Stimulated activated CD4-positive, alpha-beta T cell treated with anti-CD3 and anti-CD28 coated beads, Interleukin-1b, Interleukin-23, amount 100 ng/mL, for 4 hours (primary cell): Measurements from ENCODE around the gene MARS1.

Experiments
- DNase-seq, 2 donors: peaks; one replicate each; pipeline ENCODE4 v3.0.0-alpha.2; 2020; ENCODE audit warnings: low read depth in 2 of 2

The MARS1 gene

DNA sequence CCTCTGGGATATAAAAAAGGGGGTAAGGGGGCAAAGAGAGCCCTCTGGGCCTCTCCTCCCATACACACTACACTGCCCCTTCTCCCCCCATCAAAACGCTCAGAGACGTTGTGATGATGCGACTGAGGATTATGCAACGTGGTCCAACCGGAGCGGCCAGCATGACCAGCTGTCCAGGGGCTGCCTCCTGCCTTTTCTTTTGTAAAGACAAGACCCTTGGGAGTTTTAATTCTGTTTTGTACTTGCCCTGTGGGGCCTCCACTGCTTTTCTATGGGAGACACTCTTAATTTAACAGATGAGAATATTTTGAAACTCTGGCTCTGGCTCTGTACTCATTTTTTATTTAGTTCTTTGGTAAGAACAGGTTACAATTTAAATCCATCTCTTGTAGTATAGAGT, 42.0 kb downstream of the MARS1 start:
- no peak for DNase-seq

DNA sequence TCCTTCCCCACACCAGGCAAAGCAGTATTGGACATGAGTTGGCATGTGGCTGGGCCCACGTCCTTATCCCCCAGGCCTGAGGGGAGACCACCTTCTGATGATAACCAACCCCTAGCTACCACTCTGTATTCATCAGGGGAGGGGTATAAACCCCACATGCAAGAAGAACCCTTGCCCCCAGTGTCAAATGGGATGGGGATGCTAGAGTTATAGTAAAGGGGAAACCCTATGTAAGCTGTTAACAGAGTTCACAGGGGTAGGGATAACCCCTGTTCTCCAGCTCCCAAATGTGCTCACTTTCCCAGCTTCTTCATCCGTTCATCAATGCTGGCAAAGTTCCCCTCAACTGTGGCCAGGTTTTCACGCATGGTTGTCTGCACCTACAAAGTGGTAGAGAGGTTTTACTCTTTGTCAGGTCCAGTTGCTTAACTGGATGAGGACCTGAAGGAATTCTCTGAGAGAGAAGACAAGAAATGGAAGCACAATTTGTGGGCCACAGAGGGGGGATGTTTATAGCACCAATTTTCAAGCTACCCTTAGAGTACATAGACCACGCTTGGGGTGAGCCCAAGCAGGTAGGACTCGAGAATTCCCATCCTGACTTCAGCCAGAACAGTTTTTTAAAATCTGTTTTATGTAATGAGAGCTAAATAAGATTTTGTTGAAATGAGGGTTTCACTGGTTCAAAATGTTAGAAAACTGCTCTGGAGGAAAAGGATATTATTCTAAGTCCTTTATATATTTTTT, 42.7 kb downstream of the MARS1 start:
- no peak for DNase-seq

DNA sequence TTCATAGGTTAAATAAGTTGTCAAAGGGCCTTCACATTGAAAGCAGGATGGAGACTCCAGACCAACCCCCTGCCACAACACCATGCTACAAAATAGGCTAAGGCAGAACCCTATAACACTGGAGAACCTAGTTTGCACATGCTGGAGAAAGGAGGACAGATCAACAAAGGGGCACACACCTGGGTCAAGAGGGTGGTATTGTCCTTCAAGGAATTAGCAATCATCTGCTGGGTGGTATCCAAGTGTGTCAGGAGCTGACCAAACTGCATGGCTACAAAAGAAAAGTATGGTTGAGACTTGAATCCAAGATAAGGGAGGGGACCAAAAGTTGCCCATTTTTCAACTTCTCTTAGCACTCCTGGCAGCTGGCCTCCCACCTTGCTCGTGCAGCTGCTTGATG, 44.0 kb downstream of the MARS1 start:
- no peak for DNase-seq

DNA sequence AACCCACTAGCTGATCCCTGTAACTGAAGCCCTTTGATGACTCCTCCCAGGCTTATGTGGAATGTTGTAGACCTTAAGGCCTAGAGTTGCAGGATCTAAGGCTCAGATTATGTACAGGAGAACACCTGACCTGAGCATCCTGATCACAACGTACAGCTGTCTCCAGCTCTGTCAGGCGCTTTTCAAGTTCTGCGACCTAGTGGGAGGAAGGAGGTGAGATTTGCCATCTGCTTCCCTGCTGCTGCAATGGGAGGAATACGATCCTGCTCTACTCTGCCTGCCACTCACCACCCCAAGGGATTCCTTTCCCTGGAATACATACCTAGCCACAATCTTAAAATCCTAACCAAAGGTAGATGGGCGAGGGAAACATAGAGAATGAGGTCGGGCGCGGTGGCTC, 45.2 kb downstream of the MARS1 start:
- no peak for DNase-seq

DNA sequence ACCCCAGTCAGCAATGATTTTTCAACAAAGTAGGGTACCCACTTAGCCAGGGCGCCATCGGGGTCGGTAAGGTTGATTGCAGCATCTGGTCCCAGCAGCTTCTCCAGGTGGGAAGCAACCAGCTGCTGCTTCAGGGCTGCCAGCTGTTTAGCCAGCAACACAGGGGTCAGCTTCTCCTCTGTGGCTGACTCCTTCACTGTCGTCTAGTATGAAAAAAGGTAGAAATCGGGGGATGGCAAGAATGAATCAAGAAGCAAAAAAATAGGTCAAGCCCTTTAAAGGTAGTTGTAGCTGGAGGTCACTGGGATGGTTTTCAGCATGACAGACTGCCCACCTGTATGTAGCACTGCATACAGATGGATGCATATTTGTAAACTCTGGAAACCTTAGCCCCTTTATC, 46.4 kb downstream of the MARS1 start:
- DNase-seq: no peak

DNA sequence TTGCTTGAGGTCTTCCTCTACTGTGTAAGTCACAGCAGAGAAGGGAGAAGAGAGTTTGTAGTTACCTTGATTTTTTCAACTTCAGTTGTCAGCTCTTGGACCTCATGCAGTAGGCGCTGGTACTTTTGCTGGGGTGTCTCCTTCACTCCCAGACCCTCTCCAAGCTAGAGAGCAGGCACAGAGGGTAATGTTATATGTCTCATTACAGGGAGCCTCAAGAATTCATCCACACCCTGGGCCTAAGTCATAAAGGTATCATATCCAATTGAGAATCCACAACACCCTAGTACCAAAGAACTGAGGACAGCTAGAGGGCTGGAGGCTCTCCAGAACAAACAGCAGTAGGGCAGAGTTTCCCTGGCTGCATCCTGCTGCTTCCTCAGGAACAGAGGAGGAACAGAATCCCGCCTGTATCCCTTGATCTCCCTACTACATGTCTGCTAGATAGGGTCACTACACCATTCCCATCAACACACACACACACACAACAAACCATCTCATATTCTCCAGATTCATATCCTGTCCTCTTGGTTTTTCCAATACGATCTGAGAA, 47.2 kb downstream of the MARS1 start:
- DNase-seq: no peak

DNA sequence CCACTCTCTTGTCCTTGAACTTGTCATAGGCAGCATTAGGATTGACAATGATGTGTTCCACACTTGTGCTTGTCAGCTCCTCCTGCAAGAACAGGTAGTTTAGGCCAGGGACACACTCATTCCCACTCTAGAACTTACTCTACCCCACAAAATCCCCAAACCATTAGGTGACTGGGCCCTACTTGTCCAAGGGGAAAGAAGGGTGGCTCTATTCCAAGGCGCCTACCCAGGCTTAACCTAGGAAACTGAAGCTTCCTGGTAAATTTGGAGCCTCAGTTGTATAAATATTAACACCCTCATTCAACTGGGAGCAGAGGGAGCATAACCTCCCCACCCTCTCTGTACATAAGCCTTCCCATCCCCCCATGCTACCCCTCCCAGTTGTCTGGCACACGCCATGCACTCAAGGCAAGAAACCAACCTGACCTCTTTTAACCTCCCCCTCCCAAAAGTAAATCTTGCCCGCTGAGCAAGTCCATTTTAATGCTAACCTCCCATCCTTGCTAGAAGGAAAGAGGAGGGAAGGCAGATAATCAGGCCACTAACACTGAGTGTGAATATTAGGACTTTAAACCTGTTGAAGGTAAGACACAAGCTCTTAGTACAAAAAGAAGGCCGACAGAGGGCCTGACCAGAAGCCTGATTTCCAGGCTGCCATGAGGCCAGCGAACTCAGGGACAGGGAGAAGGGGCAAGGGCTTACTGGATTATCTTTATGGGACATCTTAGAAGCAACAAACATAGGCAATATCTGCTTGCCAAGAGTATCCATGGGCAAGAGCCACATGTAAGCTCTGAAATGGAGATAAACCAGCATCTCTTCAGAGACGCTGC, 48.1 kb downstream of the MARS1 start:
- DNase-seq: no peak

DNA sequence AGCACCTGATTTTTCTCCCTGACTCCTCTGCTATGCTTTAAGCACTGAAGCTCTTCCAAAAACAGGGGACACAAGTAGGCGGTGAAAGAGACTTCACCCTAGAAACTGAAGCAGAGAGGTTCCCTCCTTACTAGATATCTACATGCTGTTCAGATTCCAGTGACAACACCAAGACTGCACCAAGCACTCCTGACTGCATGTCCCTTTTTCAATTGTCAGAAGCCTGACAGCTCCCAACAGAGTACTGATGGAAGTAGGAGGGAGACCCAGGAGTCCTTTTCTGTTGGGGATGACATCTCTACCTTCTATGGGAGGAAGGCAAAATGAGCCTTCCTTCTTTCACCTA, 48.7 kb downstream of the MARS1 start:
- no peak for DNase-seq

DNA sequence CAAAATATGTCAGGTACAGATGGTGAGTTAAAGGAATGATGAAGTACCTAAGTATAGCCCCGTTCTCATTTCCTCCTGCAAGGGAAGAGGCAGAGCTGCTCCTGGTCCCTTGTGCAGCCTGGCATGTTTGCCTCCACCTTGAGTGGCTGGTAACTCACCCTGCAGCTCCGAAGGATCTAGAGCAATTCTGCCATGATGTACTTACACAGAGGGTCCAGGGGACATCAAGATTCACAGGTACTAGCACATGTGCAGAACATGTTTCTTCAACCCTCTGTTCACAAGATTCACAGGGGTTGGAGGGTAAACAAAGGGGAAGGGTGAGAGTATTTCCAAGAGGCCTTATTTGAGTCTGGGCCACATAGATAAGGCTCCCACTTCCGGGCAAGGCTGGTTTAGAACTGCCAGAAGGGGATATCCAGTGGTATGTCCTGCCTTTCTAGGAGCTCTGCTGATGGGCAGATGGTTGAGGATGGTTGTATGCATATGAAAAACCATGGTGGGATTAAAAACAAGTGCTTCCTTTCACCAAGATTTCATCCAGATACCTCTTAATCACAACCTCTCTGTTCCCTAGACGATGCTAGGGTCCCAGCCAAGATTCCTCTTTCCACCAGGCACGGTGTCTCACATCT, 51.4 kb downstream of the MARS1 start:
- no peak for DNase-seq

DNA sequence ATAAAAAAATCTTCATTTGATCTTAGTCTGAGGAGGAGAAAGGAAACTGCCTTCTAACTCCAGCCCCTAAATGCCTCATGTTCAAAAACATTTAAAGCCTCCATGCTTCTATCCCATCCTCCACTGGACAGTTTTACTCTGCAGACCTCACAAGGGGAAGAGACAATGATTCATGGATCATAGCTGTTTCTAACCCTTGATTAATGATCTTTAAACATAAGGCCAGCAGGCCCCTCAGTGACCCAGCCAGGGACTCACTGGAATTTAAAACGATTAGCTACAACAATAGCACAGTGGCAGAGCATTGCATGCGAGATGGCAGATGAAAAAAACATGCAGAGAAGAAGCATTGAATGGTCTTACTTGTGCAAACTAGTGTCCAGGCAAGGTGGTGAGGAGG, 53.1 kb downstream of the MARS1 start:
- no peak for DNase-seq

DNA sequence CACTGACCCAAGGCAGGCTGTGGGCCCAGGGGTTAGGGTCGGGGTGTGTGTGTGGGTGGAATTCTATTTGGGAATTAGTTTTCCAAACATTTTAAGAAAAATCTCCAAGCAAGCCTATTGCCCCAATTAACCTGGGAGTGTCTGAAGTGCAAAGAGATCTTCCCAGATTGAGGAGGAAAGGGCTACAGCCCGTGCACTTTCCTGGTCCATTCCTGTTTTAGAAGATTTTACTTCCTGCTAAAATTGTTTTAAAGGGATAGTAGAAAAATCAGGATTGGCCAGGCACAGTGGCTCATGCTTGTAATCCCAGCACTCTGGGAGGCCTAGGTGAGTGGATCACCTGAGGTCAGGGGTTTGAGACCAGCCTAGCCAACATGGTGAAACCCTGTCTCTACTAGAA, 53.8 kb downstream of the MARS1 start:
- DNase-seq: no peak

DNA sequence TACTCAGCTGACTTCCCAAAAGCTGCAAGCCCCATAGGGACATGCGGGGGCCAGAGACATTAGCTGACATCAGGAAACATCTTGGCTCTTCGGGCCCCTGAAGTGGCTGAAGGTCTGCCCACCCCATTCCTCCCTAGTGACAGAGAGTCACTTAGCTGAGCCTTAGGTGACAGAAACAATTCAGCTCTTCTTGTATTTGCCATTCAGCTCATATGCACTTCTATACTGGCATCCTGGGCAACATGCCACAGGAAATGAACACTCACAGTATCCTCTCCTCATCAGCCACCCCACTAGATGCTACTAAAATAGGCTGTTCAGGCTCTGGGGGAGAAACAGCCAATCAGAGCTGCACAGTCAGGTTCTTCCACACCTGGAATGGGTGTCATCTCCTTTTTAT, 55.7 kb downstream of the MARS1 start:
- no peak for DNase-seq

DNA sequence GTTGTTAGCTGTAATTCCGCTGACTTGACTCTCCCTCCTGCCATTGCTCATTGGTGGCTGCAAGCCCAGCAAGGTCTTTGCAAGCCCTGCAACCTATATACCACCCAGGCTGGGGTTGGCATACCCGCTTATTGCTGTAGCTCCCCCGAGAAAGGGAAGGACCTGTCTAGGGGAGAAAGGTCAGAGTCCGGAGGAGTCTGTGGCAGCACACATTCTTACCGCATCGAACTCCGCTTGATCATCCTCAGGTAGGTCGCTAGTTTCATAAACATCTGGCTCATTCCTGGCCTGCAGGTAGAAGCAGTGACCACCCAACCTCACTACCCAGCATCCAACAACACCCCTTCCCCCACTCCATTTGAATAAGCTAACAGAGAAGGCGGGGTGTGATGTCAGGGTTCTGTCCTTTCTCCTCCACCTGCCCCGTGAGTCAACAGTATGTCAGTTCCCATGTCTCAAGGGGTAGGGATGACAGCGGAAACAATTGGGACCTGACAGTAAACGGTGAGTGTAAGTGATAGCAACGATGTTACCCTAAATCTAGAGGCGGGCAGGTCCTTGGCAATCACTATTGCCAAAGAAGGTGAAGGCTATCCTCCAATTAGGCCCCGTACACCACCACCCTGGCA, 58.1 kb downstream of the MARS1 start:
- no peak for DNase-seq

DNA sequence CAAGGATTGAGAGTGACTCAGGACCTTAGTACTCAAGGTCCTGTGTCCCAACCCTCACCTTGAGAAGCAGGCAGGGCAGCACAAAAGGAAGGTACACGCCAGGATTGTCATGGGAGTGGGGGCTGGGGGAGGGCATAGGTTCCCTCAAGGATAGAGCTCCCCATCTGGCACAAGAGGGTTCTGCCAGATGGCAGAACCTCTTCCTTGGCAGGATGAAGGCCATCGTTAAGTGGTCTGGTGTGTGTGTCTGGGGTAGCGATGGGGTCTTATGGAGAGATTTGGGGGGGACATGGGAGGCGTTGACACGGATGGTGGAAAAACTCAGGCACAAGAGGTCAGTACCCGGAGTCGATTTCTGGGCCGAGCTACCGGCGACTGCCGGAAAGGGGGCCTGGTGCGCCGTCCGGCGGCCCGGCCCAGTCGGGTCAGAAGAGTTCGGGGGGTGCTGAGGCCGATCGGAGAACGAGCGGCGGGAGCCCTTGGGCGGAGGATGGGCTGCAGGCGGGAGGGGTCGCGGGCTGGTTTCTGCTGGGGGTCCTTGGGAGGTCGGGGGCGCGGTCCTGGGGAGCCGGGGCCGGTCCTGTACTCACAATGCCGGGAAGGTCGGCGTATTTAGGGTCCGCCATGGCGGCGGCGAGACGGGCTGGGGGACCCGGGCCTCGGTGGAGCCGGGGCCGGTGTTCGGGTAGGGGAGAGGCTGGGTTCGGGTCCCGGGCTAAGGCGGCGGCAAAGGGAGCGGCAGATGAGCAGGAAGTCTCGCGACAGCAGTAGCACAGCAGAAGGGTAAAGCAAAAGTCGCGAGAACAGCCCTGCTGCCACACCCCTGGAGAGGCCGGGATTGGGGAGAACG, 58.8 kb downstream of the MARS1 start, which contains the start of gene DCTN2:
DCTN2 (minus strand) TSS at position 755 of the 850 bp plus-strand sequence; CDS start at position 626, 129 bp downstream.
- DNase-seq: peak; percentile 78 to 87

DNA sequence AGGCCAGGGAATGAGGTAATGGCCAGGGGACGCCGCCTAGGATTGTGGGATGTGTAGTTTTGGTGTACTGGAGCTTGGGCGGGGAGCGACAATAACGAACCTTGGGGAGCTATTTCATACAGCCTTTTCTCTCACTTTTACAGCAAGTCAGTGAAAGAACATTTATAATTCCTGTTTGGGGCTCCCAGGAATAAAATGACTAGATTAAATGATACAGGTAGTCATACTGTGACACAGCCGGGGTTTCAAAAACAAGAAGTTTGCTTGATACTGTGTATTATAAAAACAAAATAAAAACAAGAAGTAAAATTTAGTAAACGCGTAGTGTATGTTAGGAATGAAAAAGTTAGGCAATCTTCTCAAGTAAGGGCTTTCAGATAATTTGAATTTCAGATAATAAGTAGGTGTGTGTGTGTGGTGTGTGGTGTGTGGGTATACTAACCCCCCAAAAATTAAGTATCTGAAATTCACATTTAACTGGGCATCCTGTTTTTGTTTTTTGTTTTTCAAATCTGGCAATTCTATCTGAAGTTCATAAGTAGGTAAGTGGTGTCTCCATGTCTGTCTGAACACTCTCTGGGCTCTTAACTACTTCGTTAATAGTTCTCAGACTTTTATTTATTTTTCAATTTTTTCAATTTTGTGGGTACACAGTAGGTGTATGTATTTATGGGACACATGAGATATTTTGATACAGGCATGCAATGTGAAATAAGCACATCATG, 59.6 kb downstream of the MARS1 start:
- DNase-seq: no peak

DNA sequence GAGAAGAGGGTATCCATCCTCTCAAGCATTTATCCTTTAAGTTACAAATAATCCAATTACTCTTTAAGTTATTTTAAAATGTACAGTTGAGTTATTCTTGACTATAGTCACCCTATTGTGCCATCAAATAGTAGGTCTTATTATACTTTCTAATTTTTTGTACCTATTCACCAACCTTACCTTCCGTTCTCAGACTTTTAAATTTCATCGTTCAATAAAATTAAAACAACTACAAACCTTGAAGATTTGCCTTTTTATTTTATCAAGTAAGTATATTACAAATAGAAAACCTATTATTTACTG, 60.1 kb downstream of the MARS1 start:
- no peak for DNase-seq

DNA sequence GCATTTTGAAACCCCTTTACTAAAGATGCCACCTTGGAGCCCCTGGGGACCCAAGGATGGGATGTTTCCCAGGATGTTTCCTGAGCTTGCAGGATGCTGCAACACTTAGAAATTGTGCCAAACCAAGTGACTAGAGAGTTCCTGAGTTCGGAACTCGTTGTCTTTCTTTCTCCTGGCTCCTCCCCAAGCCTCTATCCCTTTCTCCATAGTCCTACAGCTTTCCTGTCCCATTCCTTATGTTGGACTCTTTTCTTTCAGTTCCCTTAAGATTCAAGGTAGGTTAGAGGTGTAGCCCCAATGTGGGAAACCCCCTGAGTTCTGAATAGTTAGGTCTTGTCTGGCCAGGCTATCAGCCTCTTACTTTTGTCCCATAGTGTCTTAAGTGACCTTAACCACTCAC, 60.6 kb downstream of the MARS1 start:
- DNase-seq: no peak

DNA sequence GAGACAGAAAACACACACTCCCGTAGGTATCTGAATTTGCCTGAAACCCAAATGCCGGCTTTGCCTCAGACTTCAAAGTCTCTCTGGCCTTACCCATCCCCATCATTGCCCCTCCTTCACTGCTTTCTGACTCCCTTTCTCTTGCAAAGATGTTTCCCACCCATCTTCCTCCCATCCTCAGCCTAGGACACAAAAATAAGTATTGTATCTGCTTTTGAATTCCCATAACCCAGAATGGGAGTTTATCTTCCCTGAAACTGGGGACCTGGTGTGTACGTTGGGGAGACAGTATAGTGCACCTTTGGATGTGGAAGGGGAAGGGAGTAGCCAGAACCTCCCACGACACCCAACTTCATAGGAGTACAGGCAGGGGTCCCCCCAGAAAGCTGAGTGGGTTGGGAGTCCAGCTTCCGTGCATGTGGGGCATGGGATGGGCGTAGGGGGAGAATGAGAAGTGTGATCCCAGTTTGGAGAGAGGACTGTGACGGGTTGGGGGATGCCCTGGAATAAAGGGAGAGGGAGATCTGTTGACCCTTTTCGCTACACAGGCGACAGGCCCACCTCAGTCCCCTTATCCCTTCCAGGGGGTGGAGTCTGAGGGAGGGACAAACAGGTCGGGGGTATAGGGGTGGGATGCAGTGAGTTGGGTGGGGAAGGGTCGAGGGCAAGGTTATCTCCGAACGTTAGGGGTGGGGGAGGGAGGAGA, 61.5 kb downstream of the MARS1 start:
- DNase-seq: no peak

DNA sequence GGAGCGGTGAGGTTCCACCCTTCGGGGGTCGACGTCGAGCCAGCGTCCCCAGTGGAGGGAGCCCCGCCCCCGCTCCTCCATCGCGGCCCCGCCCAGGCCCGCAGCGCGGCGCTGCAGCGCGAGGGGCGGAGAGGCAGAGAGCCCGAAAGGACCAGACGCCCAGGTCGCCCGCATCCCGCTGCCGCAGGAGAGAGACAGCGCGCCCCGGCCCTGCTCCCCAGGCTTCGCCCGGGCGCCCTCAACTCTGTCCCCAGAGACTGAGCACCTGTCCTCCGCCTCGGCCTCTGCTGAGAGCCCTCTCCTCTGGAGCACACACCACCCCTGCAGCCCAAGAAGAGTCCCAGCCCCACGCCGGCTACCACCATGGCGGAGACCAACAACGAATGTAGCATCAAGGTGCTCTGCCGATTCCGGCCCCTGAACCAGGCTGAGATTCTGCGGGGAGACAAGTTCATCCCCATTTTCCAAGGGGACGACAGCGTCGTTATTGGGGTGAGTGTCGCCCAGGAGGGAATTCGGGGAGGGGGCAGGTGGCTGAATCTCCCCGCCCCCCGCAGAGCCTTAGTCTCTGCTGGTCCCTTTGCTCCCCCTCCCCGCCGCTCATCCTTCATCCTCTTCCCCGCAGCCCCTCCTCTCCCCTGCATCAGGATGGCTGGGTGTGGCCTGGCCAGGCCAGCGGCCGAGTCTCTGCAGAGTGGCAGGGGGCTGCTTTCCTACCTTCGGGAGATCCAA, 62.2 kb downstream of the MARS1 start, which contains the start of gene KIF5A:
KIF5A (plus strand) TSS at position 136 of the 732 bp plus-strand sequence; CDS start at position 364, 228 bp downstream.
- DNase-seq: peak; percentile 25 to 52
